DMS114 treated with DMSO at 0.1 percent for 48 hours (cell line): ENCODE data around the gene TMC8.
"Not testable (repeated sequence)": the region's sequence is repeated elsewhere in the genome, so short reads cannot be mapped to it uniquely, and the experiment has no call there.

ENCODE experiments used
- DNase-seq: peaks from one replicate; lab custom pipeline; 2025; ENCODE audit not compliant: unreplicated experiment; lab: John Stamatoyannopoulos, UW

TMC8 gene

GRCh38 chr17:78148286-78149016 is 17.9 kb downstream of the TMC8 start:
- DNase-seq: no peak

- DNase-seq: no peak
These were observed 21.0 kb downstream of the TMC8 start for GRCh38 chr17:78151514-78152008.

- no peak for DNase-seq
These were observed 24.6 kb downstream of the TMC8 start for GRCh38 chr17:78154903-78155811.

GRCh38 chr17:78159575-78160158 is 29.1 kb downstream of the TMC8 start:
- no peak for DNase-seq

GRCh38 chr17:78163881-78164747 is 33.5 kb downstream of the TMC8 start:
- no peak for DNase-seq

GRCh38 chr17:78164748-78165607 is 34.4 kb downstream of the TMC8 start:
- DNase-seq: no peak

GRCh38 chr17:78166416-78166815 is 35.8 kb downstream of the TMC8 start:
- no peak for DNase-seq

GRCh38 chr17:78168242-78168902 is 37.8 kb downstream of the TMC8 start, which contains the start of gene SYNGR2:
Gene SYNGR2, plus strand, starts transcription at chr17:78168581. Its CDS starts 36 bp downstream, at chr17:78168617.
- peak; percentile 54 for DNase-seq

- DNase-seq: peak; percentile 46
These were observed 38.6 kb downstream of the TMC8 start for GRCh38 chr17:78168903-78169793.

- no peak for DNase-seq
These were observed 40.4 kb downstream of the TMC8 start for GRCh38 chr17:78170692-78171590.

GRCh38 chr17:78171591-78172248 is 41.1 kb downstream of the TMC8 start:
- not testable (repeated sequence) for DNase-seq

- DNase-seq: peak; percentile 21
These were observed 41.9 kb downstream of the TMC8 start for GRCh38 chr17:78172249-78173051.

- DNase-seq: no peak
These were observed 42.6 kb downstream of the TMC8 start for GRCh38 chr17:78173097-78173715.

GRCh38 chr17:78174346-78174869 is 43.8 kb downstream of the TMC8 start:
- DNase-seq: no peak
